ENCODE results near the gene LRP1B.
A peak's percentile ranks its signal among the peaks of the same experiment; 100 is the strongest.

LRP1B gene

DNA sequence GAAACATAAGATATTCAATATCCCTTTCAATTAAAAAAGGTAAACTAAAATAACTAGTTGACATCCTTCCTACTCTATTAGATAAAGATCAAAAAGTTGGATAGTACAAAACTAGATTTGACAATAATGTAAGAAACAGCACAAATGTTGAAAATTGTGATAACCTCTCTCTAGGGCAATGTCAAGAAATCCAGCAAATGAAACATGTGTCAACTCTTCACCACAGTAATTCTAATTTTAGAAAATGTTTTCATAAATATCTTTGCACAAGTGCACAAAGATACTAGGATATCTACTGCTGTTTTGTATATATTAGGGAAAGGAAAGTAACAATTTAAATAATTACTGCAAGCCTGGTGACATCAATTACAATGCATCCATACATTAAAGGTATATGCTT is 1220.1 kb downstream of the LRP1B start:
- H3K4me2 ChIP-seq (ENCODE audit: insufficient read depth, low read length), result no peak overlapping the region
- no peaks in the 10 kb centered on the region for H3K36me3 ChIP-seq (ENCODE audit: insufficient read depth, low read length)
- H3K4me1 ChIP-seq (ENCODE audit: insufficient read depth, low read length), result no peaks in the 10 kb centered on the region
- H3K27ac ChIP-seq (ENCODE audit: low read length), result no peak overlapping the region
- no peaks in the 10 kb centered on the region for H3K27me3 ChIP-seq (ENCODE audit: insufficient read depth, low read length, poor library complexity)
- DNase-seq (no peak), ATAC-seq (ENCODE audit: insufficient read depth, low read depth) (no peak)
- no peaks in the 10 kb centered on the region for H3K9me3 ChIP-seq (ENCODE audit: insufficient read depth, low read length, severe bottlenecking)
- no peaks in the 10 kb centered on the region for H4K20me1 ChIP-seq (ENCODE audit: insufficient read depth, low read length)
- TF ChIP-seq EZH2 (IDR thresholded peaks at IDR 0.05; ENCODE audit: borderline replicate concordance, low read depth, low read length, severe bottlenecking), result no peak
- H3K9ac ChIP-seq (ENCODE audit: low read depth, low read length), result no peak overlapping the region
- no peak overlapping the region for H3K4me3 ChIP-seq (ENCODE audit: low read depth in 1 of 2, low read length in 2 of 2)
- H3K79me2 ChIP-seq (ENCODE audit: insufficient read depth, low read length), result no peaks in the 10 kb centered on the region
- no peak overlapping the region for H2AFZ ChIP-seq (ENCODE audit: low read depth, low read length)

DNA sequence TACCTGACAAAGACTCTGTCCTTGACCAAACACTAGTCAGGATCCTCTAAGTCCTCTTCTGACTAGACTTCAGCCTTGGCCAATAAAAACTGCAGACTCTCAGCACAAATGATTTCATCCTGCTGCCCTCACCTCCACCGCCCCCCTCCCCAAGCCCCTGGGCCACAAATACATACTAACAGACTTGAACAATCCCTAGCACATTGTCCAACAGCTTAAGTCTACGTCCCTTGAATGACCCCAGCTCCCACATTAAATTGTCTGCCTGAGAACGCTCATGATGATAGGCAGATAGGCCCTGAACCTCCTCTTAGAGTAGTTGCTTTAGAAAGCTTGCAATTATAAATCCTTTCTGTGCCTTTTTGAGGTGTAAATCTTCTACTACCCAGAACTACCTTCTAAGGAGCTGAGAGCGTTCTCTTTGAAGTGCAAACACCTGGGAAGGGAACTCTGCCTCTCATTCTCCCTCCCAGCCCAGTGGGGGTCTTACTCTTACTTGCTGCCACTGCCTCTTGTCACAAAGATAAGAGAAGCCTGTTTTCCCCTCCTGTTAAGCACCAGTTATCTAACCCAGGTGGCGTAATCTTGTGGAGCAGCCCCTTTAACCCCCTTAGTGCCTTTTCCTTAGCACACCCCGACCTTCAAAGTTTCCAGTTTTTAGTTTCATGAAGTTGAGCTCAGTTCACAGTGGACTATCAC is 1225.6 kb downstream of the LRP1B start:
- no peaks in the 10 kb centered on the region for H3K79me2 ChIP-seq (ENCODE audit: insufficient read depth, low read length)
- H3K4me3 ChIP-seq (ENCODE audit: low read depth in 1 of 2, low read length in 2 of 2), result no peak overlapping the region
- H3K27me3 ChIP-seq (ENCODE audit: insufficient read depth, low read length, poor library complexity), result no peaks in the 10 kb centered on the region
- H3K4me2 ChIP-seq (ENCODE audit: insufficient read depth, low read length), result no peak overlapping the region
- ATAC-seq (ENCODE audit: insufficient read depth, low read depth) (no peak; the same call in 2 of the 3 replicates), DNase-seq (no peak)
- no peaks in the 10 kb centered on the region for H3K9me3 ChIP-seq (ENCODE audit: insufficient read depth, low read length, severe bottlenecking)
- no peaks in the 10 kb centered on the region for H4K20me1 ChIP-seq (ENCODE audit: insufficient read depth, low read length)
- H3K9ac ChIP-seq (ENCODE audit: low read depth, low read length), result no peak overlapping the region
- TF ChIP-seq EZH2 (IDR thresholded peaks at IDR 0.05; ENCODE audit: borderline replicate concordance, low read depth, low read length, severe bottlenecking), result no peak
- TF ChIP-seq, protein P1, sequence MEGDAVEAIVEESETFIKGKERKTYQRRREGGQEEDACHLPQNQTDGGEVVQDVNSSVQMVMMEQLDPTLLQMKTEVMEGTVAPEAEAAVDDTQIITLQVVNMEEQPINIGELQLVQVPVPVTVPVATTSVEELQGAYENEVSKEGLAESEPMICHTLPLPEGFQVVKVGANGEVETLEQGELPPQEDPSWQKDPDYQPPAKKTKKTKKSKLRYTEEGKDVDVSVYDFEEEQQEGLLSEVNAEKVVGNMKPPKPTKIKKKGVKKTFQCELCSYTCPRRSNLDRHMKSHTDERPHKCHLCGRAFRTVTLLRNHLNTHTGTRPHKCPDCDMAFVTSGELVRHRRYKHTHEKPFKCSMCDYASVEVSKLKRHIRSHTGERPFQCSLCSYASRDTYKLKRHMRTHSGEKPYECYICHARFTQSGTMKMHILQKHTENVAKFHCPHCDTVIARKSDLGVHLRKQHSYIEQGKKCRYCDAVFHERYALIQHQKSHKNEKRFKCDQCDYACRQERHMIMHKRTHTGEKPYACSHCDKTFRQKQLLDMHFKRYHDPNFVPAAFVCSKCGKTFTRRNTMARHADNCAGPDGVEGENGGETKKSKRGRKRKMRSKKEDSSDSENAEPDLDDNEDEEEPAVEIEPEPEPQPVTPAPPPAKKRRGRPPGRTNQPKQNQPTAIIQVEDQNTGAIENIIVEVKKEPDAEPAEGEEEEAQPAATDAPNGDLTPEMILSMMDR (IDR thresholded peaks at IDR 0.05; ENCODE audit: borderline replicate concordance, extremely low read depth, low read length, poor library complexity, severe bottlenecking), result no peak
- H3K4me1 ChIP-seq (ENCODE audit: insufficient read depth, low read length), result no peaks in the 10 kb centered on the region
- no peak overlapping the region for H2AFZ ChIP-seq (ENCODE audit: low read depth, low read length)
- H3K36me3 ChIP-seq (ENCODE audit: insufficient read depth, low read length), result no peaks in the 10 kb centered on the region
- H3K27ac ChIP-seq (ENCODE audit: low read length), result no peak overlapping the region

DNA sequence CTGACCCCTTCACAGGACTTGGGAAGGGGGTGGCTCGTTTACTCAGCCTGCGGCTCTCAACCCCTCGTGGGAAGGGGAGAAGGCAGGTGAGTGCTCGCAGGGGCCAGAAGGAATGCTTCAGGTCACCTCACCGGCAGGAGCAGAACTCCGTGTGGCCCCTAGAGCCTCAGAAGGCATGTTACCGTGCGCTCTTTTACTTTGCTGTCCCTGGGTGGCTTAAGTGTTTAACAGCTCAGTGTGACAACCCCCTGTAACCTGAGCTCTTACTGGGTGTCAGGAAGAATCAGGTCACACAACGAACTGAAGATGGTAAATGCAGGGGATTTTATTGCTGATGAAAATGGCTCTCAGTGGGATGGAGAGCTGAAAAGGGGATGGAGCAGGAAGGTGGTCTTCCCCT is 1235.4 kb downstream of the LRP1B start:
- Histone ChIP-seq H2AFZ (ENCODE audit: low read depth, low read length) (no peak overlapping the region), H3K27ac (ENCODE audit: low read length) (0 out of 2 replicates have a peak overlapping the region, but pooled peaks have one; percentile 20), H3K4me1 (ENCODE audit: insufficient read depth, low read length) (peaks cover 18% of the 10 kb centered on the region), H3K4me3 (ENCODE audit: low read depth in 1 of 2, low read length in 2 of 2) (no peak overlapping the region), H4K20me1 (ENCODE audit: insufficient read depth, low read length) (no peaks in the 10 kb centered on the region), H3K4me2 (ENCODE audit: insufficient read depth, low read length) (no peak overlapping the region), H3K79me2 (ENCODE audit: insufficient read depth, low read length) (no peaks in the 10 kb centered on the region), H3K27me3 (ENCODE audit: insufficient read depth, low read length, poor library complexity) (no peaks in the 10 kb centered on the region), H3K9ac (ENCODE audit: low read depth, low read length) (no peak overlapping the region), H3K36me3 (ENCODE audit: insufficient read depth, low read length) (no peaks in the 10 kb centered on the region), H3K9me3 (ENCODE audit: insufficient read depth, low read length, severe bottlenecking) (peaks cover 2% of the 10 kb centered on the region)
- no peak for ATAC-seq (ENCODE audit: insufficient read depth, low read depth)
- TF ChIP-seq, protein P1 (IDR thresholded peaks at IDR 0.05; ENCODE audit: borderline replicate concordance, extremely low read depth, low read length, poor library complexity, severe bottlenecking), result no peak
- no peak for TF ChIP-seq EZH2 (IDR thresholded peaks at IDR 0.05; ENCODE audit: borderline replicate concordance, low read depth, low read length, severe bottlenecking)
- DNase-seq, result no peak

DNA sequence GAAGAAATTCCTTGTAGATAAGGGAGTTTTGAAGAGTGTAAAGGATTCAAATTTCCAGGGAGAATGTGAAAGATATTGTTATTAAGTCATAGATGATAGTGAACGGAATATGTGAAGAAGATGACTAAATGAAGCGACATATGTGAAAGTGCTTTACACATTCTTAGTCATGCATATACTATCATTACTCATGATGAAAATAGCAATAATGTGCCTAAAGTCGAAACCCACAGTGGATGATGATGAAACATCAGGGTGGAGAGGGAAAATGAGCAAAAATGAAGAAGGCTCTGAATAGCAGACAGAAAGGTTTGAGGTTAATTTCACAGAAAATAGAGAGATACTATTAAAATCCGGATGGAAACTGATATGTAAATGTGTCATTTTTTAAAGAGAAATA is 1237.1 kb downstream of the LRP1B start:
- no peaks in the 10 kb centered on the region for H3K27me3 ChIP-seq (ENCODE audit: insufficient read depth, low read length, poor library complexity)
- no peaks in the 10 kb centered on the region for H3K36me3 ChIP-seq (ENCODE audit: insufficient read depth, low read length)
- H3K4me2 ChIP-seq (ENCODE audit: insufficient read depth, low read length), result no peak overlapping the region
- no peaks in the 10 kb centered on the region for H4K20me1 ChIP-seq (ENCODE audit: insufficient read depth, low read length)
- no peaks in the 10 kb centered on the region for H3K79me2 ChIP-seq (ENCODE audit: insufficient read depth, low read length)
- no peak for DNase-seq
- no peak for TF ChIP-seq EZH2 (IDR thresholded peaks at IDR 0.05; ENCODE audit: borderline replicate concordance, low read depth, low read length, severe bottlenecking)
- TF ChIP-seq, protein P1 (IDR thresholded peaks at IDR 0.05; ENCODE audit: borderline replicate concordance, extremely low read depth, low read length, poor library complexity, severe bottlenecking), result no peak
- no peak overlapping the region for H3K27ac ChIP-seq (ENCODE audit: low read length)
- H3K9ac ChIP-seq (ENCODE audit: low read depth, low read length), result no peak overlapping the region
- peaks cover 2% of the 10 kb centered on the region for H3K9me3 ChIP-seq (ENCODE audit: insufficient read depth, low read length, severe bottlenecking)
- H2AFZ ChIP-seq (ENCODE audit: low read depth, low read length), result no peak overlapping the region
- H3K4me3 ChIP-seq (ENCODE audit: low read depth in 1 of 2, low read length in 2 of 2), result no peak overlapping the region
- peaks cover 18% of the 10 kb centered on the region for H3K4me1 ChIP-seq (ENCODE audit: insufficient read depth, low read length)
- no peak for ATAC-seq (ENCODE audit: insufficient read depth, low read depth)

Data from DND-41 (cell line).